MCF 10A (cell line): Measurements from ENCODE around the gene GPR31. TPM values are rescaled to one million over a fixed set of nuclear protein-coding genes. Genes with fewer than 3 reads are reported as not detected.

ENCODE experiments used
- BruUV-seq: library from RNA; stranded (reverse); fragments of 400-500 nt; replicated peaks from 2 replicates; lab custom pipeline; 2021; lab: Mats Ljungman, UMichigan
- CTCF ChIA-PET: fragments of 300-600 bp; sonication (Branson Sonifier 250); formaldehyde crosslinking; extraction: SDS; loops from one replicate; lab custom pipeline; 2021; ENCODE audit warnings: antibody characterized with exemption, inconsistent platforms; lab: Yijun Ruan, JAX
- POLR2A ChIA-PET: fragments of 300-600, 350-650 bp; sonication (Branson Sonifier 250); formaldehyde crosslinking; extraction: SDS; loops from one replicate; lab custom pipeline; 2020; ENCODE audit warnings: antibody characterized with exemption, inconsistent platforms; lab: Yijun Ruan, JAX
- DNase-seq: peaks from one replicate; pipeline ENCODE4 v3.0.0-alpha.2; 2018; ENCODE audit not compliant: unreplicated experiment
- H3K27ac Mint-ChIP-seq: one replicate; pipeline ENCODE4 v1.8.0; 2022; ENCODE audit warnings: mild to moderate bottlenecking, low read depth, mixed read lengths; ENCODE audit not compliant: unreplicated experiment
- H3K27me3 Mint-ChIP-seq: one replicate; pipeline ENCODE4 v1.8.0; 2022; ENCODE audit warnings: mixed read lengths; ENCODE audit not compliant: insufficient read depth, unreplicated experiment
- H3K36me3 Mint-ChIP-seq: one replicate; pipeline ENCODE4 v1.8.0; 2022; ENCODE audit warnings: mild to moderate bottlenecking, moderate library complexity, mixed read lengths; ENCODE audit not compliant: insufficient read depth, unreplicated experiment
- H3K4me1 Mint-ChIP-seq: one replicate; pipeline ENCODE4 v1.8.0; 2022; ENCODE audit warnings: mixed read lengths; ENCODE audit not compliant: insufficient read depth, unreplicated experiment
- H3K4me3 Mint-ChIP-seq: one replicate; pipeline ENCODE4 v1.8.0; 2022; ENCODE audit warnings: mild to moderate bottlenecking, moderate library complexity, mixed read lengths; ENCODE audit not compliant: unreplicated experiment
- H3K9me3 Mint-ChIP-seq: one replicate; pipeline ENCODE4 v1.8.0; 2022; ENCODE audit warnings: mixed read lengths; ENCODE audit not compliant: unreplicated experiment
- intact Hi-C: fragments of 100-400 bp; cut with micrococcal nuclease; formaldehyde crosslinking; loops from 2 replicates; pipeline ENCODE4 v1.14.1; 2022
- total RNA-seq: library from RNA; stranded (reverse); gene quantifications from 2 replicates; pipeline ENCODE4 v1.2.3, GENCODE V29; 2022
- TF ChIP-seq, protein P1 (sequence below): fragments of 200-600 bp; IDR thresholded peaks from one replicate; pipeline ENCODE4 v1.8.0; 2022; ENCODE audit warnings: antibody characterized with exemption, mild to moderate bottlenecking; ENCODE audit not compliant: unreplicated experiment

Gene GPR31
- total RNA-seq, 1 experiment from 2014 or later: not detected

DNA sequence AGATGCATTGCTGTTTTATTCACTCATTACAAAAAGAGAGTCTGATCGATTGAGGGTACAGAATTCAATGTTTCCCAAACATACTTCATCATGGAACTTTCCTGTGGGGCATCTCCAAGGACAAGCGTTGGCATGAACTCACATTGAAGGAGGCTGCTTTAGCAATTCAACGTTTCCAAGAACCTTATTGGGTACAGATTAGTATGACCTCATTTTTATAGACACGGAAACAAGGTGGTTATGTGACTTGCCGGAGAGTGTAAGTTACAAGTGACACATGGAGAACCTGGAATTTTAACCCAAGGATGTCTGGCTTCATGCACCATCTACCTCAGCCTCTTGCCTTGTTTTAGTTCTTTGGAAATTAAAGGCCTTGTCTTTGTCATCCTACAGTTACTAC, 8.8 kb downstream of the GPR31 start:
- ChIA-PET POLR2A (no interaction called here), CTCF (no interaction called here)
- intact Hi-C loops: no loop called here
- BruUV-seq: no TSS peak
- Mint-ChIP-seq H3K4me1 (peaks cover 7% of the 10 kb centered on the region), H3K4me3 (no peak overlapping the region), H3K9me3 (no peaks in the 10 kb centered on the region), H3K27me3 (peaks cover 47% of the 10 kb centered on the region), H3K36me3 (no peaks in the 10 kb centered on the region), H3K27ac (no peak overlapping the region)
- TF ChIP-seq, protein P1, sequence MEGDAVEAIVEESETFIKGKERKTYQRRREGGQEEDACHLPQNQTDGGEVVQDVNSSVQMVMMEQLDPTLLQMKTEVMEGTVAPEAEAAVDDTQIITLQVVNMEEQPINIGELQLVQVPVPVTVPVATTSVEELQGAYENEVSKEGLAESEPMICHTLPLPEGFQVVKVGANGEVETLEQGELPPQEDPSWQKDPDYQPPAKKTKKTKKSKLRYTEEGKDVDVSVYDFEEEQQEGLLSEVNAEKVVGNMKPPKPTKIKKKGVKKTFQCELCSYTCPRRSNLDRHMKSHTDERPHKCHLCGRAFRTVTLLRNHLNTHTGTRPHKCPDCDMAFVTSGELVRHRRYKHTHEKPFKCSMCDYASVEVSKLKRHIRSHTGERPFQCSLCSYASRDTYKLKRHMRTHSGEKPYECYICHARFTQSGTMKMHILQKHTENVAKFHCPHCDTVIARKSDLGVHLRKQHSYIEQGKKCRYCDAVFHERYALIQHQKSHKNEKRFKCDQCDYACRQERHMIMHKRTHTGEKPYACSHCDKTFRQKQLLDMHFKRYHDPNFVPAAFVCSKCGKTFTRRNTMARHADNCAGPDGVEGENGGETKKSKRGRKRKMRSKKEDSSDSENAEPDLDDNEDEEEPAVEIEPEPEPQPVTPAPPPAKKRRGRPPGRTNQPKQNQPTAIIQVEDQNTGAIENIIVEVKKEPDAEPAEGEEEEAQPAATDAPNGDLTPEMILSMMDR: no peak
- no peak for DNase-seq

DNA sequence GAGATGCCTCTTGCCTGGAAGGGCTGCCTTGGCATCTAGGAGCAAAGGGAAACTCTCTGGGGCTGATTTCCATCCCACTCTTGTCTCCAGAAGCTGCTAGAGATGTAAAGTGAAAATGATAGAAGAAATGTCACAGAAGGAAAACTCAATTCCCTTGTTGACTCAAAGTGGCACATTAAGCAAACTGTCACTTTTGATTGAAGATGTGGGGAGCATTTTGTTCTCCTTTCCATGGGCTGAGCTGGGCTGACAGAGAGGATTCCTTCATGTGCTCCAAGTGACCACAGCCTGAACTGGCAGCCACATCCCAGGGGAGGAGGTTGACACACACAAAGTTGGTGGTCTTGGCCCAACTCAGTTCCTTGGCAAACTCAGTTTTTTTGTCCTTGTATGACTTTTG, 9.8 kb downstream of the GPR31 start:
- TF ChIP-seq, protein P1: no peak
- peaks cover 44% of the 10 kb centered on the region for H3K27me3 Mint-ChIP-seq
- intact Hi-C loops: no loop called here
- no TSS peak for BruUV-seq
- ChIA-PET CTCF (interaction anchor here (0.9 kb wide), 2 partner anchors 361 to 955 kb away, joined by 3 to 4 read pairs; no protein-coding TSS in a partner anchor), POLR2A (interaction anchor here (0.9 kb wide), 1 partner anchor 373 kb away, joined by 3 read pairs; no protein-coding TSS in a partner anchor)
- no peak overlapping the region for H3K27ac Mint-ChIP-seq
- H3K36me3 Mint-ChIP-seq: no peaks in the 10 kb centered on the region
- no peak overlapping the region for H3K4me3 Mint-ChIP-seq
- no peaks in the 10 kb centered on the region for H3K9me3 Mint-ChIP-seq
- no peak for DNase-seq
- H3K4me1 Mint-ChIP-seq: peaks cover 7% of the 10 kb centered on the region

DNA sequence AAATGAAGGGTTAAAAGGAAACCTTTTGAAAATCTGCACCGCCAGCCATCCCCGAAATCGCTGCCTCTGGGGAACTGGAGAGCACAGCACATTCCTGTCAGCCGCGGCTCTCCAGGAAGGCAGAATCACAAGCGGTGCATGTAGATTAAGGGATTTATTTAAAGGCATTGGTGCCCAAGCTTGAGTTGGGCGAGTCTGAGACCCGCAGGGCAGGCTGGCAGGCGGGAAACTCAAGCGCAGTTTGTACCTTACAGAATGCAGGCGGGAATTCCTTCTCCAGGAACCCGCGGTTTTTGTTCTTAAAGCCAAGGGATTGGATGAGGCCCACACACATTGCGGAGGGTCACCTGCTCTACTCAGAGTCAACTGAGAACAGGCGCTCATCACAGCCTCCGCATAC, 10.8 kb downstream of the GPR31 start:
- H3K27ac Mint-ChIP-seq: no peak overlapping the region

DNA sequence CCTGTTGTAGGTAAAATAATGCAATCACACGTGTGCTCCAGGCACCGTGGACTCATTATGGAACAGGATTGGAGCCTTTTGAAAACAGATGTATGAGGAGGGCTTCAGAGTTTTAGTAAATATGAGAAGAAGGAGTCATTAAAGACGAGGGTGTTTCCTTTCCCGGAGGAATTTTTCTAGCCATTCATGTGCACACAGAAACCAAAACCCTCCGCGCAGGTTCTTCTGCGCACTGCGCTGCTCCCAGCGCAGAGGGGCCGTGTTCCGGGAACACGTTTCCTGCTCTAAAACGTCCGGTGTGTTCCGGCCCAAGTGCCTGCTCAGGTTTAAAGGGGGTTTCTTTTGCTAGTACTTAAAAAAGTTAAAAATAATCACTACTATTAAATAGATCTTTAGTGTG, 11.6 kb downstream of the GPR31 start:
- H3K27ac Mint-ChIP-seq: no peak overlapping the region
- no peak for DNase-seq
- no peak overlapping the region for H3K4me3 Mint-ChIP-seq
- no TSS peak for BruUV-seq
- CTCF ChIA-PET: no interaction called here
- H3K36me3 Mint-ChIP-seq: no peaks in the 10 kb centered on the region
- H3K4me1 Mint-ChIP-seq: peaks cover 2% of the 10 kb centered on the region
- TF ChIP-seq, protein P1: no peak
- POLR2A ChIA-PET: interaction anchor here (0.7 kb wide), 1 partner anchor 13 kb away, joined by 3 read pairs; no protein-coding TSS in a partner anchor
- intact Hi-C loops: no loop called here
- peaks cover 36% of the 10 kb centered on the region for H3K27me3 Mint-ChIP-seq
- H3K9me3 Mint-ChIP-seq: no peaks in the 10 kb centered on the region

More for the DNA sequence above, 10.8 kb downstream of the GPR31 start:
- BruUV-seq: no TSS peak
- CTCF ChIA-PET: interaction anchor here (0.9 kb wide), 1 partner anchor 954 kb away, joined by 4 read pairs; no protein-coding TSS in a partner anchor
- Mint-ChIP-seq H3K36me3 (no peaks in the 10 kb centered on the region), H3K4me3 (no peak overlapping the region), H3K4me1 (peaks cover 7% of the 10 kb centered on the region), H3K27me3 (peaks cover 36% of the 10 kb centered on the region), H3K9me3 (no peaks in the 10 kb centered on the region)
- TF ChIP-seq, protein P1: no peak
- DNase-seq: no peak
- intact Hi-C loops: no loop called here
- POLR2A ChIA-PET: no interaction called here
